HepG2 (cell line): Measurements from ENCODE around the gene RTEL1. TPM values are rescaled to one million over a fixed set of nuclear protein-coding genes. Genes with fewer than 3 reads are reported as not detected.
A peak's percentile ranks its signal among the peaks of the same experiment; 100 is the strongest.

Experiments
- ATAC-seq: fragments of 200-7000 bp; cut with Tn5 transposase; 3 replicates; pipeline ENCODE4 v1.9.1; 2020; ENCODE audit warnings: mild to moderate bottlenecking, moderate library complexity
- BruUV-seq: library from RNA; stranded (reverse); fragments of 400-500 nt; replicated peaks from 2 replicates; lab custom pipeline; 2021; lab: Mats Ljungman, UMichigan
- CTCF ChIA-PET: fragments of 300-600 bp; formaldehyde crosslinking; extraction: SDS; loops from one replicate; lab custom pipeline; 2021; ENCODE audit warnings: low total read pairs, inconsistent platforms, low intra/inter-chr PET ratio; lab: Yijun Ruan, JAX
- POLR2A ChIA-PET: fragments of 350-600 bp; sonication (Branson Sonifier 250); formaldehyde crosslinking; loops from one replicate; lab custom pipeline; 2020; ENCODE audit warnings: antibody characterized with exemption, inconsistent platforms; lab: Yijun Ruan, JAX
- DNase-seq: peaks from one replicate; pipeline ENCODE4 v3.0.0-alpha.2; 2015; ENCODE audit warnings: low spot score
- FAIRE-seq: peaks from 3 replicates; lab custom pipeline; 2011; peaks lifted over from hg19 to GRCh38; lab: Jason Lieb, UNC
- H2AFZ ChIP-seq: one replicate; pipeline ENCODE4 v1.6.1; 2011; ENCODE audit warnings: low read length, inconsistent platforms
- H3K27ac ChIP-seq: fragments of 300-600 bp; 3 replicates; pipeline ENCODE4 v1.8.0; 2011; ENCODE audit warnings: mixed run types, mild to moderate bottlenecking, mixed read lengths, low read length, inconsistent platforms; ENCODE audit not compliant: insufficient read depth; ENCODE audit errors: extremely low read length
- H3K27me3 ChIP-seq, 2 experiments: fragments of 200-600 bp in 1 of 2; 2 replicates in 1 of 2; 3 replicates in 1 of 2; pipeline versions ENCODE4 v1.6.0 to v1.8.0; 2011; ENCODE audit warnings: low read length in 2 of 2, mild to moderate bottlenecking in 2 of 2, moderate library complexity in 2 of 2, inconsistent platforms in 1 of 2; ENCODE audit not compliant: insufficient read depth in 2 of 2, control insufficient read depth in 1 of 2
- H3K36me3 ChIP-seq, 2 experiments: fragments of 200-600 bp in 1 of 2; replicated peaks in 1 of 2; 2 replicates in 1 of 2; 3 replicates in 1 of 2; pipeline versions ENCODE4 v1.5.1 to v1.8.0; 2011; ENCODE audit warnings: low read length in 2 of 2, inconsistent platforms in 1 of 2; ENCODE audit not compliant: insufficient read depth in 2 of 2, control insufficient read depth in 1 of 2
- H3K4me1 ChIP-seq: 2 replicates; pipeline ENCODE4 v1.5.1; 2012; ENCODE audit warnings: low read length, inconsistent platforms; ENCODE audit not compliant: insufficient read depth
- H3K4me2 ChIP-seq: 2 replicates; pipeline ENCODE4 v1.6.0; 2011; ENCODE audit warnings: low read depth, low read length, inconsistent platforms
- H3K4me3 ChIP-seq, 3 experiments: fragments of 200-600 bp in 1 of 3; sonication (generic), shearing (Covaris generic) in 1 of 3; replicated peaks in 1 of 3; 2 replicates each; pipeline ENCODE4 v1.5.1; 2011 to 2016; ENCODE audit warnings: low read length in 3 of 3, inconsistent platforms in 2 of 3, low read depth in 2 of 3, mild to moderate bottlenecking in 2 of 3, control low read depth in 1 of 3, mixed read lengths in 1 of 3; ENCODE audit not compliant: insufficient read depth in 1 of 3
- H3K79me2 ChIP-seq: one replicate; pipeline ENCODE4 v1.6.1; 2011; ENCODE audit warnings: low read length, inconsistent platforms; ENCODE audit not compliant: insufficient read depth
- H3K9ac ChIP-seq: 2 replicates; pipeline ENCODE4 v1.6.0; 2011; ENCODE audit warnings: mild to moderate bottlenecking, low read depth, low read length, inconsistent platforms; ENCODE audit not compliant: insufficient read depth
- H3K9me3 ChIP-seq: 2 replicates; pipeline ENCODE4 v1.5.1; 2012; ENCODE audit warnings: mild to moderate bottlenecking, low read length
- H4K20me1 ChIP-seq: 2 replicates; pipeline ENCODE4 v1.6.0; 2011; ENCODE audit warnings: inconsistent platforms, mild to moderate bottlenecking, low read length, moderate library complexity; ENCODE audit not compliant: insufficient read depth
- AGO2 ChIP-seq: fragments of 200-400 bp; formaldehyde crosslinking; optimal IDR thresholded peaks from 2 replicates; pipeline ENCODE3; 2017; ENCODE audit warnings: mild to moderate bottlenecking, low read depth, low read length, moderate library complexity
- HNRNPL ChIP-seq: fragments of 200-400 bp; formaldehyde crosslinking; IDR thresholded peaks from 2 replicates; pipeline ENCODE4 v1.6.1; 2017; ENCODE audit warnings: mild to moderate bottlenecking, low read depth, low read length
- RBAK ChIP-seq: sonication (generic); formaldehyde crosslinking; IDR thresholded peaks from 2 replicates; pipeline ENCODE4 v1.5.1; 2020; ENCODE audit warnings: mild to moderate bottlenecking, missing genetic modification reagents
- SOX13 ChIP-seq, 3 experiments: fragments of 450-650 bp in 1 of 3; sonication (generic) in 1 of 3; formaldehyde crosslinking in 1 of 3; IDR thresholded peaks in 2 of 3; conservative IDR thresholded peaks in 1 of 3; 2 replicates each; pipeline versions ENCODE4 v1.5.0 to v1.6.1; 2016 to 2020; ENCODE audit warnings: antibody characterized with exemption in 1 of 3, mild to moderate bottlenecking in 1 of 3, missing compliant biosample characterization in 1 of 3, missing genetic modification reagents in 1 of 3, moderate library complexity in 1 of 3
- SRSF1 ChIP-seq: fragments of 200-400 bp; formaldehyde crosslinking; optimal IDR thresholded peaks from 2 replicates; pipeline ENCODE3; 2017; ENCODE audit warnings: mild to moderate bottlenecking, low read depth, low read length, moderate library complexity
- ZNF136 ChIP-seq: sonication (generic); formaldehyde crosslinking; IDR thresholded peaks from 2 replicates; pipeline ENCODE4 v1.8.1; 2022; ENCODE audit warnings: low read depth, mild to moderate bottlenecking, moderate library complexity, missing genetic modification reagents
- ZNF296 ChIP-seq: sonication (generic); formaldehyde crosslinking; conservative IDR thresholded peaks from 2 replicates; pipeline ENCODE4 v1.5.0; 2020; ENCODE audit warnings: mild to moderate bottlenecking, missing genetic modification reagents
- ZNF556 ChIP-seq: sonication (generic); formaldehyde crosslinking; IDR thresholded peaks from 2 replicates; pipeline ENCODE4 v1.4.0; 2020; ENCODE audit warnings: mild to moderate bottlenecking, missing genetic modification reagents, borderline replicate concordance
- ZNF788 ChIP-seq: sonication (generic); formaldehyde crosslinking; IDR thresholded peaks from 2 replicates; pipeline ENCODE4 v1.5.0; 2020; ENCODE audit warnings: mild to moderate bottlenecking, missing genetic modification reagents, borderline replicate concordance
- ZNF891 ChIP-seq: sonication (generic); formaldehyde crosslinking; IDR thresholded peaks from 2 replicates; pipeline ENCODE4 v1.5.0; 2020; ENCODE audit warnings: mild to moderate bottlenecking, missing genetic modification reagents
- WGBS: methylation state at CpG from one replicate; pipeline ENCODE4 v1.1.6; 2017; ENCODE audit warnings: low lambda C conversion rate; 5-methylcytosine and 5-hydroxymethylcytosine counted together
- in situ Hi-C: cut with HindIII; loops from 2 replicates; pipeline ENCODE4 v1.10.0; 2017; ENCODE audit warnings: low pct_unique_long_range_greater_than_20kb; ENCODE audit not compliant: extremely low pct_ligation_motif_present
- intact Hi-C: fragments of 100-400 bp; cut with micrococcal nuclease; formaldehyde crosslinking; loops from one replicate; pipeline ENCODE4 v1.10.0; 2022; ENCODE audit not compliant: unreplicated experiment
- polyA plus RNA-seq, 8 experiments: library from polyadenylated mRNA; depleted of rRNA in 3 of 8; stranded (reverse) in 7 of 8; unstranded in 1 of 8; fragments of >200 nt; fragmentation: Illumina TruSeq in 4 of 8; extraction: Trizol in 4 of 8; gene quantifications; 2 replicates each; pipeline versions ENCODE4 v1.2.1 to v1.2.3, GENCODE V29; 2011 to 2016; ENCODE audit warnings: low read depth in 4 of 8, missing spikeins in 1 of 8, mixed read lengths in 1 of 8; ENCODE audit not compliant: insufficient read depth in 1 of 8
- total RNA-seq, 5 experiments: library from RNA; depleted of rRNA; stranded (reverse); fragments of >200 nt; fragmentation: Illumina TruSeq; extraction: Trizol; gene quantifications; 2 replicates each; pipeline ENCODE4 v1.2.3, GENCODE V29; 2016; ENCODE audit warnings: low read depth in 1 of 5
- TF ChIP-seq, protein P1 (sequence below): fragments of 450-650 bp; IDR thresholded peaks from 2 replicates; pipeline ENCODE4 v1.6.1; 2017; ENCODE audit warnings: mild to moderate bottlenecking

Gene RTEL1
- total and polyA plus RNA-seq, 2 of the 13 experiments (the other 11 are each of a cell fraction or from before 2014, with no cell fraction given), result 21.8 to 36.4 TPM

DNA sequence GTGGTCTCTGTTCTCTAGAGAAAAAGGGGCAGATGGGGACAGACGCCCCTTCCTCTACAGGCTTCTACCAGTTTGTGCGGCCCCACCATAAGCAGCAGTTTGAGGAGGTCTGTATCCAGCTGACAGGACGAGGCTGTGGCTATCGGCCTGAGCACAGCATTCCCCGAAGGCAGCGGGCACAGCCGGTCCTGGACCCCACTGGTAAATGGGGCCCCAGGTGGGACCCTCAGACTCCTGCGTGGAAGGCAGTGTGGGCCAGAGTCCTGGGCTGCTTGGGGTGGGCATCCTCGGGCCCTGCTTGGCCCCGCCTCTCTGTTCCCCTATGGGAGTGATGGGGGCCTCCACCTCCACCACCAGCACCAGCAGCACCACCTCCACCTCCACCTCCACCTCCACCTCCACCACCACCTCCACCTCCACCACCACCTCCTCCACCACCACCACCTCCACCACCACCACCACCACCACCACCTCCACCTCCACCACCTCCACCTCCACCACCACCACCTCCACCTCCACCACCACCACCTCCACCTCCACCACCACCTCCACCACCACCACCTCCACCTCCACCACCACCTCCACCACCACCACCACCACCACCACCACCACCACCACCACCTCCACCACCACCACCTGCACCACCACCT, 35.1 kb downstream of the RTEL1 start:
- intact Hi-C loops, result no loop called here

DNA sequence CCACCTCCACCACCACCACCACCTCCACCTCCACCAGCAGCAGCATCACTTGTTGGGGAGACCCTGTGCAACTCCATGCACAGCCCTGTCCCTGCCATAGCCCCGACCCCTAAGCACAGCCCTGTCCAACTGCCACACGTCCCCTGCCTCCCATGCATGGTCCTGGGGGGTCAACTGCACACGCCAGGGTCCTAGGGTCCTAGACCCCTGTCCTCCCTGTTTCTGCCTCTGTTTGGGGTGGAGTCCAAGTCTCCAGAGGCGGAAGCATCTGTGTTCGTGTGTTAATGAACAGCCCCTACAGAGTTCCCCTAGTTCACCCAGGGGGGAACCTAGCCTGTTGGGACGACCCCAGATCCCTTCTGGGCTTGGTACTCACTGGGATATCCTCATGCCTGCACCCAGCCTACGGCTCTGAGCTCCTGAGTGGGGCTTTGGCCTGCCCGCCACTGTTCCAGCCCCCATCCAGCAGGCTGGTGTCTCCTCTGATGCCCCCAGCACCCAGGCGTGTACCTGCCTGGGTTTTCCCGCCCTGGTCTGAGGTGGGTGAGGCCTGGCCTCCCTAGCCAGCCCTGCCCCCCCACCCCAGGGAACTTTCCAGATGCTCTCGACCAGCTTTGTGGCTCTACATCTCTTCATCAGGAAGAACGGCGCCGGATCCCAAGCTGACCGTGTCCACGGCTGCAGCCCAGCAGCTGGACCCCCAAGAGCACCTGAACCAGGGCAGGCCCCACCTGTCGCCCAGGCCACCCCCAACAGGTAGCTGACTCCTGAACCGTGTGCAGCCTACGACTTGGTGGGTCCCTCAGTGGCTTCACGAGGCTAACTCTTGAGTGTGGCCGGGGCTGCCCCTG, 35.8 kb downstream of the RTEL1 start:
- H2AFZ ChIP-seq, result no peak overlapping the region
- 94% methylated on average over 21 of the region's 21 CpGs for WGBS
- no peaks in the 10 kb centered on the region for H3K27me3 ChIP-seq
- peaks cover 4% of the 10 kb centered on the region; the same call in 1 of the 2 replicates for H4K20me1 ChIP-seq
- ATAC-seq (no peak), FAIRE-seq (no peak), DNase-seq (no peak)
- no peaks in the 10 kb centered on the region for H3K79me2 ChIP-seq
- intact Hi-C loops (no loop called here), in situ Hi-C loops (no loop called here)
- ChIA-PET POLR2A (interaction anchor here (0.6 kb wide), 1 partner anchor 156 kb away, joined by 4 read pairs; no protein-coding TSS in a partner anchor), CTCF (no interaction called here)
- no peak overlapping the region for H3K4me3 ChIP-seq
- H3K4me2 ChIP-seq, result no peak overlapping the region
- H3K27ac ChIP-seq, result no peak overlapping the region
- H3K4me1 ChIP-seq, result peaks cover 21% of the 10 kb centered on the region
- BruUV-seq, result no TSS peak
- no peak overlapping the region for H3K9ac ChIP-seq
- peaks cover 3 to 4% of the 10 kb centered on the region in 2 experiments; a peak in 3 of 5 replicates for H3K36me3 ChIP-seq
- no peaks in the 10 kb centered on the region for H3K9me3 ChIP-seq
- no peak for TF ChIP-seq SOX13 (IDR thresholded peaks at IDR 0.05)
- TF ChIP-seq SOX13 (CRISPR knock-in tag; conservative IDR thresholded peaks at IDR 0.05 in 1 of 2, IDR thresholded peaks at IDR 0.05 in 1 of 2), result no peak
- TF ChIP-seq, protein P1, sequence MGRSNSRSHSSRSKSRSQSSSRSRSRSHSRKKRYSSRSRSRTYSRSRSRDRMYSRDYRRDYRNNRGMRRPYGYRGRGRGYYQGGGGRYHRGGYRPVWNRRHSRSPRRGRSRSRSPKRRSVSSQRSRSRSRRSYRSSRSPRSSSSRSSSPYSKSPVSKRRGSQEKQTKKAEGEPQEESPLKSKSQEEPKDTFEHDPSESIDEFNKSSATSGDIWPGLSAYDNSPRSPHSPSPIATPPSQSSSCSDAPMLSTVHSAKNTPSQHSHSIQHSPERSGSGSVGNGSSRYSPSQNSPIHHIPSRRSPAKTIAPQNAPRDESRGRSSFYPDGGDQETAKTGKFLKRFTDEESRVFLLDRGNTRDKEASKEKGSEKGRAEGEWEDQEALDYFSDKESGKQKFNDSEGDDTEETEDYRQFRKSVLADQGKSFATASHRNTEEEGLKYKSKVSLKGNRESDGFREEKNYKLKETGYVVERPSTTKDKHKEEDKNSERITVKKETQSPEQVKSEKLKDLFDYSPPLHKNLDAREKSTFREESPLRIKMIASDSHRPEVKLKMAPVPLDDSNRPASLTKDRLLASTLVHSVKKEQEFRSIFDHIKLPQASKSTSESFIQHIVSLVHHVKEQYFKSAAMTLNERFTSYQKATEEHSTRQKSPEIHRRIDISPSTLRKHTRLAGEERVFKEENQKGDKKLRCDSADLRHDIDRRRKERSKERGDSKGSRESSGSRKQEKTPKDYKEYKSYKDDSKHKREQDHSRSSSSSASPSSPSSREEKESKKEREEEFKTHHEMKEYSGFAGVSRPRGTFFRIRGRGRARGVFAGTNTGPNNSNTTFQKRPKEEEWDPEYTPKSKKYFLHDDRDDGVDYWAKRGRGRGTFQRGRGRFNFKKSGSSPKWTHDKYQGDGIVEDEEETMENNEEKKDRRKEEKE, result no peak
- no peak for TF ChIP-seq ZNF296 (CRISPR knock-in tag)
- TF ChIP-seq ZNF788 (CRISPR knock-in tag), result no peak
- TF ChIP-seq AGO2, result peak; percentile 87
- TF ChIP-seq ZNF556 (CRISPR knock-in tag), result no peak
- TF ChIP-seq RBAK, result no peak

More for the DNA sequence above, 35.1 kb downstream of the RTEL1 start:
- no peaks in the 10 kb centered on the region for H3K79me2 ChIP-seq
- in situ Hi-C loops, result no loop called here
- H3K9ac ChIP-seq, result no peak overlapping the region
- H3K4me1 ChIP-seq, result peaks cover 21% of the 10 kb centered on the region
- CTCF ChIA-PET, result no interaction called here
- POLR2A ChIA-PET, result interaction anchor here (0.6 kb wide), 1 partner anchor 155 kb away, joined by 4 read pairs; no protein-coding TSS in a partner anchor
- no peak for FAIRE-seq
- no peaks in the 10 kb centered on the region for H3K9me3 ChIP-seq
- BruUV-seq, result no TSS peak
- no peak overlapping the region for H3K4me2 ChIP-seq
- no peak for ATAC-seq
- H3K27ac ChIP-seq, result no peak overlapping the region
- WGBS, result 95% methylated on average over 8 of the region's 10 CpGs
- no peaks in the 10 kb centered on the region for H3K27me3 ChIP-seq
- H3K4me3 ChIP-seq, result no peak overlapping the region
- peaks cover 4% of the 10 kb centered on the region; the same call in 1 of the 2 replicates for H4K20me1 ChIP-seq
- DNase-seq, result no peak
- no peak overlapping the region for H2AFZ ChIP-seq
- TF ChIP-seq ZNF136 (CRISPR knock-in tag), result no peak
- TF ChIP-seq ZNF891, result 0 out of 2 replicates have a peak, but pooled peaks have one; percentile 10
- TF ChIP-seq SRSF1, result no peak
- TF ChIP-seq HNRNPL, result 0 out of 2 replicates have a peak, but pooled peaks have one; percentile 30
- peaks cover 3 to 4% of the 10 kb centered on the region in 2 experiments; a peak in 3 of 5 replicates for H3K36me3 ChIP-seq
